GM10248 (cell line): ENCODE measurements around the gene LRBA.

ENCODE experiments used
- CTCF ChIA-PET: fragments of 300-600 bp; sonication (Branson Sonifier 250); formaldehyde crosslinking; extraction: SDS; loops from one replicate; lab custom pipeline; 2021; ENCODE audit warnings: antibody characterized with exemption; lab: Yijun Ruan, JAX
- POLR2A ChIA-PET: fragments of 350-650 bp; sonication (Branson Sonifier 250); formaldehyde crosslinking; extraction: SDS; loops from one replicate; lab custom pipeline; 2020; ENCODE audit warnings: antibody characterized with exemption; lab: Yijun Ruan, JAX
- DNase-seq: peaks from one replicate; pipeline ENCODE4 v3.0.0; 2012; ENCODE audit errors: extremely low spot score
- TF ChIP-seq, protein P1 (sequence below): IDR thresholded peaks from 2 replicates; pipeline ENCODE4 v1.5.1; 2012; ENCODE audit warnings: mild to moderate bottlenecking, low read depth; ENCODE audit errors: extremely low read depth, missing control alignments, control extremely low read depth

LRBA gene

DNA sequence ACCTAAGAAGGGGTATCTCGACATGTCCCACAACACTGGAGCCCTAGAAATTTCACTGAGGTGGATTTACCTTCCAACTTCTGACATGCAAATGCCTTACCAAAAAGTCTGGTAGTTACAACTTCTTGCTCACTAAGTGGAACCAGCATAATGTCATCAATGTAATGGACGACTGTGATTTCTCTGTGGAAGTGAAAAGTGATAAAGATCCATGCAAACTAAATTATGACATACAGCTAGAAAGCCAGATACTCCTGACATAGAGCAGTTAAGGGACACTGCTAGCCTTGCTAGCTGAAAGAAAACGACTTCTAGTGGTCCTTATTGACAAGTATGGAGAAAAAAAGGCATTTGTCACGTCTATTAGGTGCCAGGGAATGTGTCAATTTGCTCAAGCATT lies 242.1 kb downstream of the LRBA start:
- POLR2A ChIA-PET: no interaction called here
- CTCF ChIA-PET: no interaction called here
- TF ChIP-seq, protein P1, sequence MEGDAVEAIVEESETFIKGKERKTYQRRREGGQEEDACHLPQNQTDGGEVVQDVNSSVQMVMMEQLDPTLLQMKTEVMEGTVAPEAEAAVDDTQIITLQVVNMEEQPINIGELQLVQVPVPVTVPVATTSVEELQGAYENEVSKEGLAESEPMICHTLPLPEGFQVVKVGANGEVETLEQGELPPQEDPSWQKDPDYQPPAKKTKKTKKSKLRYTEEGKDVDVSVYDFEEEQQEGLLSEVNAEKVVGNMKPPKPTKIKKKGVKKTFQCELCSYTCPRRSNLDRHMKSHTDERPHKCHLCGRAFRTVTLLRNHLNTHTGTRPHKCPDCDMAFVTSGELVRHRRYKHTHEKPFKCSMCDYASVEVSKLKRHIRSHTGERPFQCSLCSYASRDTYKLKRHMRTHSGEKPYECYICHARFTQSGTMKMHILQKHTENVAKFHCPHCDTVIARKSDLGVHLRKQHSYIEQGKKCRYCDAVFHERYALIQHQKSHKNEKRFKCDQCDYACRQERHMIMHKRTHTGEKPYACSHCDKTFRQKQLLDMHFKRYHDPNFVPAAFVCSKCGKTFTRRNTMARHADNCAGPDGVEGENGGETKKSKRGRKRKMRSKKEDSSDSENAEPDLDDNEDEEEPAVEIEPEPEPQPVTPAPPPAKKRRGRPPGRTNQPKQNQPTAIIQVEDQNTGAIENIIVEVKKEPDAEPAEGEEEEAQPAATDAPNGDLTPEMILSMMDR: no peak
- no peak for DNase-seq

- TF ChIP-seq, protein P1: no peak
- DNase-seq: no peak
- POLR2A ChIA-PET: no interaction called here
- CTCF ChIA-PET: no interaction called here
Measured at GRCh38 chr4:150771382-150771781, 243.7 kb downstream of the LRBA start.

DNA sequence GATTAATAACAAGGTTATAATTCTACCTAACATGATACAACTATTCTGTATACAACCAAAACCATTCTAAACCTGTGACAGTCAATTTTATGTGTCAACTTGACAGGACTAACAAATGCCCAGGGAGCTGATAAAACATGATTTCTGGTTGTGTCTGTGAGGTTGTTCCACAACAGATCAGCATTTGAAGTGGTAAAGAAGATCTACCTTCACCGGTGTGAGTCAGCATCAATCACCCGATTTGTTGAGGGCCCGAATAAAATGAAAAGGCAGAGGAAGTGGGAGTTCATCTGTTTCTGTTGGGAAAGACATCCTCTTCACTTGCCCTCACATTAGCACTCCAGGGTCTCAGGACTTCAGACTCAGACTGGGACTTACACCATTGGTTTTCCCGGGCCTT lies 245.2 kb downstream of the LRBA start:
- TF ChIP-seq, protein P1: no peak
- POLR2A ChIA-PET: no interaction called here
- CTCF ChIA-PET: interaction anchor here (1.4 kb wide), 1 partner anchor 9 kb away, joined by 3 read pairs; no protein-coding TSS in a partner anchor
- no peak for DNase-seq

- DNase-seq: no peak
- CTCF ChIA-PET: no interaction called here
- POLR2A ChIA-PET: no interaction called here
Measured at GRCh38 chr4:150769248-150769647, 245.8 kb downstream of the LRBA start.

DNA sequence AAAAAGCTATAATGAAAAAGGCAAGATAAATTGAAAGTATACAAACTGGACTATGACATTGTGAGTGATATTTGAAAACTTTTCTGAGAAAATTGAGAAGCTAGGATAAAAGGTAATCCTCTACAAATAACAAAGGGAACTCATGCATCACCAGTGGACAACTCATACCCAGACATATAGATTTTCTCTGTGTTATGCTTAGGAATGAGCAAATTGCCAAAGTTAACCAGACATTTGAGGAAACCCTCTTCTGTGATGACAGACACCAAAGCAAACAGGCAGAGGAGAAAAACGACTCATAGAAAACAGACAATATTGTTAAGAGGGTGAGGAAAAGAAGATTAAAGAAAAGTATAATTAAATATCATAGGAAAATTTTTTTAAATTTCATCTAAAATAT lies 246.6 kb downstream of the LRBA start:
- CTCF ChIA-PET: no interaction called here
- no peak for DNase-seq

More at GRCh38 chr4:150769248-150769647, 245.8 kb downstream of the LRBA start:
- TF ChIP-seq, protein P1: no peak

DNA sequence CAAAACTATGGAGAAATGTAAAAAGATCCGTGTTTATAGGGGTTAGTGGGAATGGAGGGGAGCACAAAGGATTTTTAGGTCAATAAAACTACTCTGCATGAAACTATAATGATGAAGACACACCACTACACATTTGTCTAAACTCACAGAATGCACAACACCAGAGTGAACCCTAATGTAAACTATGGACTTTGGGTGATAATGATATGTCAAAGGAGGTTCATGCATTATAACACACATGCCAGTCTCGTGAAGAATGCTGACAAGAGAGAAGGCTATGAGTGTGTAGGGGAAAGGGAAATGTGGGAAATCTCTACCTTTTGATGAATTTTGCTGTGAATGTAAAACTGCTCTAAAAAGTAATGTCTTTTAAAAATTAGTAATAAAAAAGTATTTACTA lies 249.9 kb downstream of the LRBA start:
- POLR2A ChIA-PET: no interaction called here
- CTCF ChIA-PET: interaction anchor here (1.1 kb wide), 1 partner anchor 10 kb away, joined by 3 read pairs; no protein-coding TSS in a partner anchor
- no peak for DNase-seq
- TF ChIP-seq, protein P1: no peak

More for the DNA sequence above, 246.6 kb downstream of the LRBA start:
- POLR2A ChIA-PET: no interaction called here
- TF ChIP-seq, protein P1: no peak
